HG02885 (cell line): Measurements from ENCODE around the gene TLE2.
"Not testable (repeated sequence)": the region's sequence is repeated elsewhere in the genome, so short reads cannot be mapped to it uniquely, and the experiment has no call there.

ENCODE experiments used
- ATAC-seq: cut with Tn5 transposase; IDR thresholded peaks from one replicate; pipeline ENCODE4 v1.9.1; 2021; ENCODE audit warnings: mild to moderate bottlenecking; ENCODE audit not compliant: unreplicated experiment, poor library complexity

The TLE2 gene

DNA sequence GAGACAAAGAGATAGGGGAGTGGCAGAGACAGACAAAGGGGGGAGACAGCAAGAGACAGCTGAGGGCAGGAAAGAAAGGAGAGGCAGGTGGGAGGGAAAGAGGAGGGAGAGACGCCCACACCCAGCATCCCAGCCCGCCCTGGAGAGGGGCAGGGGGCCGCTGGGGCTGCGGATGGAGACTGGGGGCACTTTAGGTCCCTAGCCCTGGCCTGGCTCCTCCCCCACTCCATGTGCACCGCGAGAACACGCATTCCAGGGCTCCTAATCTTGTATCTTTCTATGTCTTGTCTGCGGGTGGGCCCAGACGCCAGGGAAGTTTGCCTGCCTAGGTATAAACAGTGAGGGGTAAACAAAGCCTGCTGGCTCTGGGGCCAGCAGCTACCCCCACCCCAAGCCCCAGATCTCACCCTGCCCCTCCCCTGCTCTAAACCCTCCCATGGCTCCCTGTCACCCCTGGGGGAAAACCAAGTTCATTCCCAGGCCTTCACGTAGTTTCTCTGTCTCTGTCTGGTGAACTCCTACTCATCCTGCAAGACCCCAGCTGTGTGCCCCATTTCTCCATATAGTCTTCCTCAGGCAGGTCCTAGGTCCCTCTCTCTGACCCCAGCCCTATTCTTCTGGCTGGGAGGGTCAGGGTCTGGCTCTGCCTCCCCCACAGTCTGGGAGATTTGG lies 27.5 kb upstream of the TLE2 start:
- ATAC-seq = no peak

GRCh38 chr19:3055741-3056416 lies 26.8 kb upstream of the TLE2 start:
- no peak for ATAC-seq

GRCh38 chr19:3054972-3055740 lies 26.1 kb upstream of the TLE2 start:
- no peak for ATAC-seq

DNA sequence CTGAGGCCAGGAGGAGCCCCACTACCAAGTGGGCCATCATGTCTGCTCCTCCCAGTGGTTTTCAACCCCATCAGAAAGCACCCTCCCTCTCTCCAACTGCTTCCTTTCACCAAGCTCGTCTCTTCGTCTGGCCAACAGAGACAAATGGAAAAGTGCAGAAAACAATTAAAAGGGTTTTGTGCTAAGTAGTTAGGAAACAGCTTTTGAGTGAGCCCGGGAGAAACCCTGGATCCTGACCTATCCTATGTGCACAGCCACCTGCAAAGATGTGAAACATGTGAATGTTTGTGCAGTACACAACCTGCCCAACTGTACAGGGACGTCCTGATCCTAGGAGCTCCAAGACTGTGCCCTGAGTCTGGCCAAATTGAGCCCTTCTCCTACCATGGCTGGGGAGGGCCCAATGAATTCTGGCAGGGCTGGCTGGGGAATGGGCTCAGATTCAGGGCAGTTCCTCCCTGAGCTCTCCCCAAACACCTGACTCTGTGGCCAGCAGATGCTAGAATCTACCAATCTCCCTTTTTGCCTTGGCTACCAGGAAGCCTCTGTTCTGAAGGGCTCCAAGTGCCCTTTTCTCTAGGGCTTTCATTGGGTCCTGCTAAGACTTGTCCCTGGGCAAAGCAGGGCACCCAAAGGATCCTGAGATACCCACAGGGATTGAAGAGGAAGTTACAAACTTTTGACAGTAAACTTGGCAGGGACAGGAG lies 25.3 kb upstream of the TLE2 start:
- no peak for ATAC-seq

DNA sequence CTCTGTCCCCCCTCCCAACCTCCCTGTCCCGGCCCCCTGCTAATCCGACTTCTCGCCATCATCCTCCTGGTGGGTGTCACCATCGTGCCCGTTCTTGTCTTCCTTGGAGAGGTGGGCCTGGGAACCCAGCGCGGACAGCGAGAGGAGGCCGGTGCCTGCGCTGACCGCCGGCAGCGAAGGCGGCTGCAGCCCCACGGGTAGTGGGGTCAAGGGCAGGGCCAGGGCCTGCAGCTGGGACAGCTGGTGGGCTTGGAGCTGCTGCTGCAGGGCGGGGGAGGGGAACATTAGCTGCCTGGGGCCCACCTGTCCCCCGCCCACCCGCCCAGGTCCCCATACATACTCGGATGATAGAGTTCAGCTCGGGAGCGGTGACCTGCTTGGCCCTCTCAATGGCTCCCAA lies 24.7 kb upstream of the TLE2 start:
- ATAC-seq = no peak

DNA sequence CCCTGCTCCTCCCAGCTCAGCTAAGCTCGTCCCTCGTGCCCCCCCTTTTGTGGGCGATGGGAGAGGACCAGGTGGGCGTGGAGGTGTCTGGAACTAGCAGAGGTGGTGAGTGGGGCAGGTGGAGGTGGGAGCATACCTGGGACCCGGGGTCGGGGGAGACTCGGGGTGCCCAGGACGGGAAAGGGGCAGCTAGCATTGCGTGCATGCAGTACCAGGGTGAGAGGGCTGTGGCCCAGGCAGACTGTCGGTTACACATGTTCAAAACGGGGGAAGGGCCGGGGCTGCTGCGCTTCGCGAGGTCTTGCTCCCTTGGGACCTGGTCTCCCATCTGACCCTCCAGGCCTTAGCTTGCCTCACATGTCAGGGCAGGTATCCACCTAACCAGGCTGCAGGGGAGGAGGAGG lies 24.1 kb upstream of the TLE2 start:
- no peak for ATAC-seq

DNA sequence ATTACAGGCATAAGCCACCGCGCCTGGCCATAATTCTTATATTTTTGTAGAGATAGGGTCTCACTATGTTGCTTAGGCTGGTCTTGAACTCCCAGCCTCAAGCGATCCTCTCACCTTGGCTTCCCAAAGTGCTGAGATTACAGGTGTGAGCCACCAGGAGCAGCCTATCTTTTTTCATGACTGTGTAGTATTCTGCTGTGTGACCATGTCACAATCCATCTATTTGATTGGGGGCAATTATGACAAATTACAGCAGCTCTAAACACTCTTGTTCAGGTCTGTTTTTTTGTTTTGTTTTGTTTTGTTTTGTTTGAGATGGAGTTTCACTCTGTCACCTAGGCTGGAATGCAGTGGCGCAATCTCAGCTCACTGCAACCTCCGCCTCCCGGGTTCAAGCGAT lies 20.9 kb upstream of the TLE2 start:
- ATAC-seq = not testable (repeated sequence)

GRCh38 chr19:3049089-3049488 lies 20.0 kb upstream of the TLE2 start:
- no peak for ATAC-seq

DNA sequence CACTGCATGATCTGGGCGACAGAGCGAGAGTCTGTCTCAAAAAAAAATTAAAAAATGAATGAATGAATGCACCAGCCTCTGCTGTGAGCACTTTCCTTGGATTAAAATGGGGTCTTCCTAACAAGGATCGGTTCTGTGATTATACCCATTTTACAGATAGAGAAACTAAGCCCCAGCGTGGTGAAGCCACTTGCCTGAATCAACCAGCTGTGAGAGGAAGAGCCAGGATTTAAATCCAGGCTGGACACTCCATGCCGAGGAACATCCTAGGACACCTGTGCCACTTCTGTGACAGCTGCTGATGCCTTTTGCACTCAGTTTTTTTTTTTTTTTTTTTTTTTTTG lies 19.1 kb upstream of the TLE2 start:
- no peak for ATAC-seq

GRCh38 chr19:3047496-3048189 lies 18.6 kb upstream of the TLE2 start:
- ATAC-seq = no peak

DNA sequence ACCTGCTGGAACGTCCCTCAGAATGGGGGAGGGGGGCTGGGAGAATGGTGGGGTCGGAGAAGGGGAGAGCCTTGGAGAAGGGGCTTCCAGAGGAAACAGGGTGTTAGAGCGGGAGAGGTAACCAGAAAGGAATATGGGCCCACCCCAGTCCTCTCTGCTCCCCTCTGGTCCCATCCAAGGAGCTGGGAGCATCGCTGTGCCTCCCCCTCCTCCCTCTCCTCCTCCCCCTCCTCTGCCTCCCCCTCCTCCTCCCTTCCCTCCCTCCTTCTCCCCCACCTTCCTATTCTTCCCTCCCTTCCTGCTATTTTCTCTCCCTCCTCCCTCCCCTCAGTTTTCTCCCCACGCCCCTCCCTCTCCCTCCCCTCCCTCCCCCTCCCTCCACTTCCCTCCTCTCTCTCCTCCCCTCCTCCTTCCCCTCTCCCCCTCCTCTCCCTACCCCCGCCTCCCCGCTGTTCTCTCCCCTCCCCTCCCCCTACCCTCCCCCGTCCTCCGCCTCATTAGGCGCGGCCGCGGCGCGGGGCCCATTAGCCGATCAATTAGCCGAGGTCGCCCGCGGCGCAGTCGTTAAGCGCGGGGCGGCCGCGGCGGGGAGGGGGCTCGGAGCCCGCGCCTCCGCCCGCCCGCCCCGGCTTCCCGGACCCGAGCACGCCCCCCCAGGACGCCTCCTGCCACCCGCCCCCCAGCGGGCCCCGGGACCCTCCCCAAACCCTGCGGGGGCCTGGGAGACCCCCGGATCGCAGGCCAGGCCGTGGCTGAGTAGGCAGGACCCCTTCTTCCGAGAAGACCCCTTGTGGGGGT lies 17.8 kb upstream of the TLE2 start:
- ATAC-seq = no peak

- ATAC-seq = no peak
Observed at GRCh38 chr19:3045885-3046697, 17.0 kb upstream of the TLE2 start.

- no peak for ATAC-seq
Observed at GRCh38 chr19:3045191-3045590, 16.1 kb upstream of the TLE2 start.

DNA sequence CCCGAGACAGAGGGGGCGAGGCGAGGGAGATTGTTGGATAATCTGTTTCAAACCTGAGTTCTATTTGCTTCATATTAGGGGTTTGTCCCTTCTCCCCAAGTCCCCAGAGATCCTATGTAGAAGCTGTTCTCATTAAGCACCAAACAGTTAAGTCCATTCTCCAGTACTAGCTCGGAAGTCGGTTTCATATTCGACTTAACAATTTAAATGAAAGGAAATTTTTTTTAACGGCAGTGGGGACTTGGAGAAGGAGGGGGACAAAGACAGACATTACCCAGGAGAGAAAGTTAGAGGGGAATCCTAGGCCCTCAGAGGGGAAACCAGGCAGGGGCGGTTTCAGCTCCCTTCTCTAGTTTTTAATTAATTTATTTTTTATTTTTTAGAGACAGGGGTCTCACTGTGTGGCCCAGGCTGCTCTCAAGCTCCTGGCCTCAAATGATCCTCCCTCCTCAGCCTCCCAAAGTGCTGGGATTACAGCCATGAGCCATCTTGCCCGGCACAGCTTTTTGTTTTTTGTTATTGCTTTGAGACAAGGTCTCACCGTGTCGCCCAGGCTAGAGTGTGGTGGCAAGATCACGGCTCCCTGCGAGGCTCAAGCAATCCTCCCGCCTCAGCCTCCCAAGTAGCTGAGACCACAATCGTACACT lies 13.7 kb upstream of the TLE2 start:
- ATAC-seq = no peak

DNA sequence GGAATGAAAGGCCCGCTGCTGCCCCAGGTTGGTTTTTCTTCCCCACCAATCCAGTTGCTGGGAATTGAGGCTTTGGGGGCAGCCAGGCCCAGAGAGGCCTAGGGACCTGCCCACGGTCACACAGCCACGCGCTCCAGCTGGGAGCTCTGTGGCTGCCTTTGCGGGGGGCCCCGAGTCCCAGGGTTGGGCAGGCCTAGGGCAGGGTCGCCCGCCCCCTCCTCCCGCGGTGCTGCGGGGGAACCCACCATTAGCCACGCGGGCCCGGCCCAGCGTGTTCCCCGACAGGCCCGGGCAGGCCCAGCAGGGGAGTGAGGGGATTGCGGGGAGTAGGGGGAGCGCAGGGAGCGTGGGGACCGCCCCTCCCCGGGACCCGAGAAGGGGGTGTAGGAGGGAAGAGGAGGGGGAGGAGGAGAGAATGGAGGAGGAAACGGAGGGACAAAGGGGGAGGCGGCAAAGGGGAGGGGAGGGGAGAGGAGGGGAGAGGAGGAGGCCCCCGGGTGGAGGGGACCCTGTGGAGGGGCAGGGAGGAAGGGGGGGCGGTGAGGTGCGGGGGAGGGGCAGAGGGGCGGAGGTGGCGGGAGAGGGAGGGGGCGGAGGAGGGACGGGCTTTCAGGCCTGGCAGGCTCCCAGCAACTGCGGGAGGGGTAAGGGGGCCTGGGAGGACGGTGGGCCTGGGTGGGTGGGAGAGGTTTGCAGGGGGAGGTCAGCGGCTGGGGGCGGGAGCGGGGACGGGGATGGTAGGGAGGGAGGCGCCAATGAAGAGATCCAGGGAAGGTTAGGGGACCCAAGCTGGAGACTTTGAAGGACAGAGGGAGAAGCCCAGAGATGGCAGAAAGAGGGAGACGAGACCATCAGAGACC lies 12.9 kb upstream of the TLE2 start:
- no peak for ATAC-seq

- no peak for ATAC-seq
Observed at GRCh38 chr19:3041327-3041726, 12.2 kb upstream of the TLE2 start.

DNA sequence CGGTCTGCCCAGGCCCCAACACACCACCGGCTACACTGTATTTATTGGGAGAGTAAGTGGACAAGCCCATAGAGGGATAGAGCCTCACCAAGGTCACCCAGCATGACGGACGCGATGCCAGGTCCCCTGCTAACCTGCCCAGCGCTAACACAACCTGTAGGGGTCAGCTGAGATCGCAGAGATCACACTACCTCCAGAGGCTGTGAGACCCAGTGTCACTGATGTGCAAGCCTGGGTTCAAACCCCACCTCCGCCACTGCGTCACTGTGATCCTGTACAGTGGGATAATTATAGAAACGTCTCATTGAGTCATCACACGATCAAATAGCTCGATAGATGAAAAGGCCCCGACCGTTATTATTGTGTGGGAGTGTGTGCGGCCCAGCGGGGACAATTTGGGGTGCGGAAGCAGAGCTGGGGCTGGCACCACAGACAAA lies 10.6 kb upstream of the TLE2 start:
- no peak for ATAC-seq
